Epithelial cell of proximal tubule (primary cell): ENCODE data around the gene SLC16A1. TPM values are rescaled to one million over a fixed set of nuclear protein-coding genes. Genes with fewer than 3 reads are reported as not detected.

Experiments
- DNase-seq: peaks from one replicate; pipeline ENCODE4 v3.0.0-alpha.2; 2011; ENCODE audit warnings: low read depth
- H3K4me3 ChIP-seq: 2 replicates; pipeline ENCODE4 v1.5.1; 2011; ENCODE audit warnings: low read depth, mild to moderate bottlenecking, low read length
- CTCF ChIP-seq: conservative IDR thresholded peaks from 2 replicates; pipeline ENCODE4 v1.5.1; 2012; ENCODE audit warnings: low read depth, mild to moderate bottlenecking, low read length
- total RNA-seq: library from RNA; depleted of rRNA; stranded (reverse); fragments of >200 nt; gene quantifications from 2 replicates; pipeline ENCODE4 v1.2.3, GENCODE V29; 2015

Gene SLC16A1
- total RNA-seq, 1 donor from 2014 or later = 61.4 TPM

DNA sequence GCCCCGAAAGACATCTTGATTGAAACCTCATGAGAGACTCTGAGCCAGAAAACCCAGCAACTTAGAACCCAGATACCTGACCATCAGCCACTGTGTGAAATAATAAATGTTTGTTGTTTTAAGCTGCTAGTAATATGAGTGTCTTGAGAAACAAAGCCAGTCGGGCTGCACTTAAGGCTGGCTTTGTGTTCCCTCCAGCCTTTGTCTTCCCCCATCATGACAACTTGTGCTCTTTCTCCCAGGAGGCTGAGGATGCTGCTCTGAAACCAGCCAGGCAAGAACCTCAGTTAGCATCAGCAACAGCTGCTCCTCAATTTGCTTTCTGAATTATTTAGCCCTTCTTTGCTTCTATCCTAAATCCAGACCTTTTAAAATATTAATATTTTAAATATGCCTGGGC, 78.2 kb downstream of the SLC16A1 start:
- DNase-seq = no peak

DNA sequence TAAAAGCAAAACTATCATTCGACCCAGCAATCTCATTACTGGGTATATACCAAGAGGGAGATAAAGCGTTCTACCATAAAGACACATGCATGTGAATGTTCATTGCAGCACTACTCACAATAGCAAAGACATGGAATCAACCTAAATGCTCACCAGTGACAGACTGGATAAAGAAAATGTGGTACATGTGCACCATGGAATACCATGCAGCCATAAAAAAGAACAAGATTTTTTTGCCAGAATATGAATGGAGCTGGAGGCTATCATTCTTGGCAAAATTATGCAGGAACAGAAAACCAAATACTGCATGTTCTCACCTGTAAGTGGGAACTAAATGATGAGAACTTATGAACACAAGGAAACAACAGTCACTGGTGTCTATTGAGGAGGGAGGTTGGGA, 79.7 kb downstream of the SLC16A1 start:
- TF ChIP-seq CTCF = no peak
- no peak overlapping the region for H3K4me3 ChIP-seq
- no peak for DNase-seq

More for the DNA sequence above, 78.2 kb downstream of the SLC16A1 start:
- no peak for TF ChIP-seq CTCF
- no peak overlapping the region for H3K4me3 ChIP-seq

- no peak for TF ChIP-seq CTCF
- DNase-seq = no peak
- no peak overlapping the region for H3K4me3 ChIP-seq
These were observed 83.4 kb downstream of the SLC16A1 start for GRCh38 chr1:112872551-112872962.

GRCh38 chr1:112870887-112871646, 84.9 kb downstream of the SLC16A1 start:
- H3K4me3 ChIP-seq = no peak overlapping the region

DNA sequence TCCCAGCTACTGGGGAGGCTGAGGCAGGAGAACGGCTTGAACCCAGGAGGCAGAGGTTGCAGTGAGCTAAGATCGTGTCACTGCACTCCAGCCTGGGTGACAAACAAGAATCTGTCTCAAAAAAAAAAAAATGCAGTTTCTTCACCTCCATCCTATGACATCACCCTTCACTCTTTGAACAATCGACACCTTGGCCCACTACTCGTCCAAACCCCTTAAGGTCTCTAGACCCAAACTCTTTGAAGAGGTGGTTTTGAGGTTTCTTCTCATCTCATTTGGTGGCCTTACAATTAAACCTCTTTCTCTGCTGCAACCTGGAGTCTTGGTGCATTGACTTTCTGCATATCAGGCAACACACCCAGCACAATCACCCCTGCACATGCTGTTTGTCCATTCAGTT, 86.1 kb downstream of the SLC16A1 start:
- TF ChIP-seq CTCF = no peak
- DNase-seq = no peak
- H3K4me3 ChIP-seq = no peak overlapping the region

More at GRCh38 chr1:112870887-112871646, 84.9 kb downstream of the SLC16A1 start:
- no peak for DNase-seq
- TF ChIP-seq CTCF = no peak

DNA sequence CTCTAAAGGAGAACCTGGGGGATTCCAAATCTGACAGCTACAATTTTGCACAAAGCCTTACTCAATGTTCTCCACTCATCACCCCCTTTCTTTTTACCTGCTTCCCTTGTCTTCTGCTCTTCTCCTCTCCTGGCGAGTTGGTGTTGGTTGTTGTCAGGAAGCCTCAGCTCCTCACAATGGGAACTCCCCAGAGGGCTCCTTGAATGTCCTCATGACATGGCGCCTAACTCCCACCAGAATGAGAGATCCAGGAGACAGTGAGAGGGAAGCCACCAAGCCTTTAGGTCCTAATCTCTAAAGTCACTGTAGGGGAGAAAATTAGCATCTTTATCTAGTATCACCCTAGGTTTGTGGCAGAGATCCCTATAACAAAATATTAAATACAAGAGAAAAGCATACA, 87.8 kb downstream of the SLC16A1 start:
- H3K4me3 ChIP-seq = no peak overlapping the region
- DNase-seq = no peak
- TF ChIP-seq CTCF = no peak

- no peak for TF ChIP-seq CTCF
- H3K4me3 ChIP-seq = no peak overlapping the region
- DNase-seq = no peak
These were observed 89.0 kb downstream of the SLC16A1 start for GRCh38 chr1:112866981-112867380.
